Measurements from ENCODE around the gene PLD6.

DNA sequence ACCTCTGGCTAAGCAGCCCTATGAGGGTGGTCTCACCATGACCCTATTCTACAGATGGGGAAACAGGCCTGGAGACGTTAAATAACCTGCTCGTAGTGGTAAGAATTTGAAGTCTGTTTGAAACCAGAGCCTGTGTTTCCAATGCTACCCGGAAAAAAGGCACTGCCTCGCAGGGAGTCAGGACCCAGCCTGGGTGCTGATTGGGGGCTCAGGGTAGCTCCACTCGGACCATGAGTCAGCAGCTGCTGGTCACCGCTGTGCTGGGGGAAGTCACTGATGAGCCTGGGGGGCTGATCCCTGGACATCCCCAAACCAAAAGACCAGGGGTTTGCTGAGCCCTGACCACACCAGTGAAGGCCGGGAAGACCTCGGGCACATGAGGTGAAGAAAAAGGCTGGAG, 9.4 kb upstream of the PLD6 start:
- TF ChIP-seq TAF1 (IDR thresholded peaks at IDR 0.05; ENCODE audit: borderline replicate concordance, insufficient read depth, low read length) (no peak), POLR2AphosphoS5 (IDR thresholded peaks at IDR 0.05; ENCODE audit: low read depth, low read length) (no peak), SIN3A (IDR thresholded peaks at IDR 0.05; ENCODE audit: borderline replicate concordance, insufficient read depth, low read length) (no peak)
- TF ChIP-seq, protein P1, sequence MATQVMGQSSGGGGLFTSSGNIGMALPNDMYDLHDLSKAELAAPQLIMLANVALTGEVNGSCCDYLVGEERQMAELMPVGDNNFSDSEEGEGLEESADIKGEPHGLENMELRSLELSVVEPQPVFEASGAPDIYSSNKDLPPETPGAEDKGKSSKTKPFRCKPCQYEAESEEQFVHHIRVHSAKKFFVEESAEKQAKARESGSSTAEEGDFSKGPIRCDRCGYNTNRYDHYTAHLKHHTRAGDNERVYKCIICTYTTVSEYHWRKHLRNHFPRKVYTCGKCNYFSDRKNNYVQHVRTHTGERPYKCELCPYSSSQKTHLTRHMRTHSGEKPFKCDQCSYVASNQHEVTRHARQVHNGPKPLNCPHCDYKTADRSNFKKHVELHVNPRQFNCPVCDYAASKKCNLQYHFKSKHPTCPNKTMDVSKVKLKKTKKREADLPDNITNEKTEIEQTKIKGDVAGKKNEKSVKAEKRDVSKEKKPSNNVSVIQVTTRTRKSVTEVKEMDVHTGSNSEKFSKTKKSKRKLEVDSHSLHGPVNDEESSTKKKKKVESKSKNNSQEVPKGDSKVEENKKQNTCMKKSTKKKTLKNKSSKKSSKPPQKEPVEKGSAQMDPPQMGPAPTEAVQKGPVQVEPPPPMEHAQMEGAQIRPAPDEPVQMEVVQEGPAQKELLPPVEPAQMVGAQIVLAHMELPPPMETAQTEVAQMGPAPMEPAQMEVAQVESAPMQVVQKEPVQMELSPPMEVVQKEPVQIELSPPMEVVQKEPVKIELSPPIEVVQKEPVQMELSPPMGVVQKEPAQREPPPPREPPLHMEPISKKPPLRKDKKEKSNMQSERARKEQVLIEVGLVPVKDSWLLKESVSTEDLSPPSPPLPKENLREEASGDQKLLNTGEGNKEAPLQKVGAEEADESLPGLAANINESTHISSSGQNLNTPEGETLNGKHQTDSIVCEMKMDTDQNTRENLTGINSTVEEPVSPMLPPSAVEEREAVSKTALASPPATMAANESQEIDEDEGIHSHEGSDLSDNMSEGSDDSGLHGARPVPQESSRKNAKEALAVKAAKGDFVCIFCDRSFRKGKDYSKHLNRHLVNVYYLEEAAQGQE (IDR thresholded peaks at IDR 0.05; ENCODE audit: insufficient read depth in 1 of 2, low read depth in 2 of 2, low read length in 2 of 2) = no peak
